GM23248 (cell line): ENCODE data around the gene EPDR1. TPM values are rescaled to one million over a fixed set of nuclear protein-coding genes. Genes with fewer than 3 reads are reported as not detected.

Source experiments
- DNase-seq: peaks from one replicate; pipeline ENCODE4 v3.0.0-alpha.2; 2015
- H2AFZ ChIP-seq: fragments of 200-600 bp; sonication (generic); 2 replicates; pipeline ENCODE4 v1.6.1; 2016; ENCODE audit warnings: antibody characterized with exemption
- H3F3A ChIP-seq: fragments of 200-600 bp; sonication (generic); 2 replicates; pipeline ENCODE4 v1.6.1; 2016; ENCODE audit warnings: mild to moderate bottlenecking, antibody characterized with exemption, mixed run types; ENCODE audit not compliant: insufficient read depth
- H3K27ac ChIP-seq: fragments of 200-600 bp; sonication (generic); 2 replicates; pipeline ENCODE4 v1.5.1; 2016; ENCODE audit warnings: mild to moderate bottlenecking
- H3K27me3 ChIP-seq: fragments of 200-600 bp; sonication (generic); replicated peaks from 2 replicates; pipeline ENCODE4 v1.6.1; 2016; ENCODE audit warnings: mild to moderate bottlenecking; ENCODE audit not compliant: insufficient read depth
- H3K36me3 ChIP-seq: fragments of 200-600 bp; sonication (generic); 2 replicates; pipeline ENCODE4 v1.6.1; 2016; ENCODE audit warnings: low read depth, mild to moderate bottlenecking
- H3K4me1 ChIP-seq: fragments of 200-600 bp; sonication (generic); 2 replicates; pipeline ENCODE4 v1.6.1; 2016; ENCODE audit warnings: mild to moderate bottlenecking; ENCODE audit not compliant: insufficient read depth
- H3K4me2 ChIP-seq: fragments of 200-600 bp; sonication (generic); one replicate; pipeline ENCODE4 v1.6.1; 2016; ENCODE audit warnings: mild to moderate bottlenecking; ENCODE audit not compliant: unreplicated experiment
- H3K4me3 ChIP-seq: fragments of 200-600 bp; sonication (generic); 2 replicates; pipeline ENCODE4 v1.5.1; 2016; ENCODE audit warnings: mild to moderate bottlenecking
- H3K79me2 ChIP-seq: fragments of 200-600 bp; sonication (generic); 2 replicates; pipeline ENCODE4 v1.6.1; 2016; ENCODE audit warnings: mild to moderate bottlenecking; ENCODE audit not compliant: insufficient read depth
- H3K9ac ChIP-seq: fragments of 200-600 bp; sonication (generic); 2 replicates; pipeline ENCODE4 v1.6.1; 2016; ENCODE audit warnings: mild to moderate bottlenecking
- H3K9me2 ChIP-seq: fragments of 200-600 bp; sonication (generic); 2 replicates; pipeline ENCODE4 v1.6.1; 2016; ENCODE audit warnings: mixed run types, mild to moderate bottlenecking, moderate library complexity; ENCODE audit not compliant: insufficient read depth
- H3K9me3 ChIP-seq: fragments of 200-600 bp; sonication (generic); one replicate; pipeline ENCODE4 v1.6.1; 2017; ENCODE audit warnings: low read depth
- H4K20me1 ChIP-seq: fragments of 200-600 bp; sonication (generic); 2 replicates; pipeline ENCODE4 v1.6.0; 2016; ENCODE audit not compliant: insufficient read depth
- EZH2 ChIP-seq: fragments of 200-600 bp; sonication (generic); IDR thresholded peaks from 2 replicates; pipeline ENCODE4 v1.6.1; 2018; ENCODE audit warnings: antibody characterized with exemption, mild to moderate bottlenecking; ENCODE audit not compliant: insufficient read depth, poor library complexity, severe bottlenecking
- EZH2phosphoT487 ChIP-seq: fragments of 200-600 bp; sonication (generic); IDR thresholded peaks from 2 replicates; pipeline ENCODE4 v1.6.1; 2018; ENCODE audit warnings: antibody characterized with exemption, moderate library complexity, mild to moderate bottlenecking, low read depth; ENCODE audit not compliant: insufficient read depth
- WGBS, 2 experiments: methylation state at CpG; one replicate each; pipeline ENCODE4 v1.1.6; 2015 to 2017; ENCODE audit warnings: low lambda C conversion rate in 2 of 2, low coverage in 1 of 2; ENCODE audit errors: missing lambda C conversion rate in 2 of 2; 5-methylcytosine and 5-hydroxymethylcytosine counted together
- in situ Hi-C: fragments of 300-500 bp; cut with MboI; formaldehyde crosslinking; loops from 2 replicates; pipeline ENCODE4 v1.15.0; 2020
- polyA plus RNA-seq: library from polyadenylated mRNA; unstranded; fragments of >200 nt; fragmentation: Nextera tagmentation; extraction: Ambion mirVana; gene quantifications from 2 replicates; pipeline ENCODE4 v1.2.1, GENCODE V29; 2016
- total RNA-seq: library from RNA; depleted of rRNA; stranded (reverse); fragments of >200 nt; shearing (Covaris generic); gene quantifications from 2 replicates; pipeline ENCODE4 v1.2.3, GENCODE V29; 2014

The EPDR1 gene
- total and polyA plus RNA-seq, 2 experiments from 2014 or later = 1.5 to 2.5 TPM

DNA sequence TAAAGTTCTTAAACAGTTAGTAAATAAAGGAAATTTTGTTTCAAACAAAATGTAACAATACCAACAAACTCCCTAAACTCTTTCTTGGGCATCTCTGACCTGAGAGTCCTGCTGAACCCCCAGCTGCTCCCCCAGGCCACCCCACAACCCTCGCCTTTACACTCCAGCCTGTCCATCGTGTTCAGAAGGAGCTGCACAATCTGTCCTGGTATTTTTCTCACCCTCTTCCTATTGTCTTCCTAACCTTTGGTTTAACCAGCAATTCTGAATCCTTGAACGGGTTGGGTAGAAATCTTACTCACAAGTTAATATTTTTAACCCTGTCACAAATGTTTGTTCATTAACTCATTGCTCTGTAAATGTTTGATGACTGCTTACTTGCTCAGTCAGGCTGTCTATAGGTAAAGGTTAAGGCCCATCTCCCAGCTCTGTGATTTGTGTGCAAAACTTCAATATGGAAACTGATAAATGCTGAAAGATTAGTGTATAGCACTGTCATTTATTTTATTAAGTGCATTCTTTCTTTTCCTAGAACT is 20.7 kb upstream of the EPDR1 start:
- no peaks in the 10 kb centered on the region for H3K9me3 ChIP-seq
- no peak for DNase-seq
- TF ChIP-seq EZH2phosphoT487 (no peak), EZH2 (no peak)
- in situ Hi-C loops = loop anchor here (25.0 kb wide), 1 partner anchor 438 kb away; no protein-coding TSS in a partner anchor
- no peaks in the 10 kb centered on the region for H3K36me3 ChIP-seq
- WGBS, 2 experiments = 16 to 17% methylated on average over 3 of the region's 3 CpGs
- H3K79me2 ChIP-seq = no peaks in the 10 kb centered on the region
- no peak overlapping the region for H3K27ac ChIP-seq
- no peak overlapping the region for H2AFZ ChIP-seq
- no peaks in the 10 kb centered on the region for H4K20me1 ChIP-seq
- H3F3A ChIP-seq = no peaks in the 10 kb centered on the region
- no peaks in the 10 kb centered on the region for H3K27me3 ChIP-seq
- no peaks in the 10 kb centered on the region for H3K9me2 ChIP-seq
- H3K4me1 ChIP-seq = peaks cover 9% of the 10 kb centered on the region; the same call in 1 of the 2 replicates
- H3K4me3 ChIP-seq = no peak overlapping the region
- H3K4me2 ChIP-seq = no peak overlapping the region
- no peak overlapping the region for H3K9ac ChIP-seq

DNA sequence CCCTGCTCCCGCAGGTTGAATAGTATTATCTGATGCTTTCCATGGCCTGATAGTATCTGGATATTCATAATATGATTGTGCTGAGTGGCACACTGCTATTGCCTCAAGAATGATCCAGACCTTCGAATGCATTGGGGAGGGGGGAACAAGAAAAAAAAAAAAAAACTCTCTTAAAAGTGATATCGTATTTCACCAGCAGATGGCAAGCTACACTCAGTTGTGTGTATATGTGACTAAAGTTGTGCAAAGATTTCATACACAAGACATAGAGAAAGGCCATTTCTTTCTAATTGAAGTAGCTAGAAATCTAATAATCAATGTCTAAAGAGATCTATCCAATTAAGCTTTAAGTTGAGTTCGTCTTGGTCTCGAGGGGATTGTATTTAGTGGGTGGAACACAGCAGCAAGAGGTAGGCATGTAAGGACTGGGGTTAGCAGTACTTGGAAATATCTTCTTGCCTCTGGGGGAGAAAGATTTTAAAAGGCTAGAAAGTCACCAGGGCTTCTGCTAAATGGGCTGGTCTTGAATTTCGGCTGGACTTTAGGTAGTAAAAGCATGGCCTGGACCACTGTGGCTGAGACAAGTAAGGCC is 19.1 kb upstream of the EPDR1 start:
- WGBS, 2 experiments = 7 to 8% methylated on average over 6 of the region's 6 CpGs
- Histone ChIP-seq H3K4me2 (no peak overlapping the region), H3K4me3 (no peak overlapping the region), H3K4me1 (peaks cover 9% of the 10 kb centered on the region; the same call in 1 of the 2 replicates), H4K20me1 (no peaks in the 10 kb centered on the region), H2AFZ (no peak overlapping the region), H3K79me2 (no peaks in the 10 kb centered on the region), H3K27ac (no peak overlapping the region), H3K27me3 (no peaks in the 10 kb centered on the region), H3K9me2 (no peaks in the 10 kb centered on the region), H3K9me3 (no peaks in the 10 kb centered on the region), H3F3A (no peaks in the 10 kb centered on the region), H3K36me3 (no peaks in the 10 kb centered on the region), H3K9ac (no peak overlapping the region)
- peak; percentile 42 for DNase-seq
- TF ChIP-seq EZH2phosphoT487 (no peak), EZH2 (no peak)
- in situ Hi-C loops = loop anchor here (25.0 kb wide), 1 partner anchor 436 kb away; no protein-coding TSS in a partner anchor

DNA sequence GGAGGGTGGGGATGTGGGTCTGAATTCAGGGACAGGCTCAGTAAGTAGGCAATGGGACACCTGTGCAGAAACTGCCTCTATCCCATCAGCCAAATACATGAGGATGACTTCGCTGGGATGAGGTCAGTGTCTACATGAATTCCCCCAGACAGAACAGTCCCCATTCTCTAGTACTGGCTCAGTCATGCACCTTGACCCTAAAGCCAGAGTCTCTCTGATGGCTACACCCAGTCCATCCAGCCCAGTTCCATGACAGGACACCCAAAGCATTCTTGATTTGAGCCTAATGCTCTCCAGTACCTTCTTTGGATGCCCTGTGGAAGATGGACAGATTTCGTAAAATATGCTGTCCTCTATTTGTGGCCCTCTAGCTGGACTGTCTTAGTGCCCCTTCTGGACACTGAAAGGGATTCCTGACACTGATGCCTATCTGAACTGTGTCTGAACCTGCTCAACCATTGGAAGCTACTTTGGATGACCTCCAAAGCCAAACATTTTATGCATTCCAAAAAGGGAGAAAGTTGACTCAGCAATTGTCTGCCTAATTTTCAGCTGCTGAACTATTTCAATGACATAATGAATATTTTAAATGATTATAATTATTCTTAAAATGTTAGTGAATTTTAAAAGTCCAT is 18.4 kb upstream of the EPDR1 start:
- Histone ChIP-seq H3K9me3 (no peaks in the 10 kb centered on the region), H3K4me2 (peak overlapping the region; percentile 9), H4K20me1 (no peaks in the 10 kb centered on the region), H3K4me1 (peaks cover 9% of the 10 kb centered on the region; the same call in 1 of the 2 replicates), H3K4me3 (no peak overlapping the region), H3F3A (no peaks in the 10 kb centered on the region), H3K79me2 (no peaks in the 10 kb centered on the region), H3K9ac (no peak overlapping the region), H3K9me2 (no peaks in the 10 kb centered on the region), H3K27me3 (no peaks in the 10 kb centered on the region), H2AFZ (no peak overlapping the region), H3K27ac (no peak overlapping the region), H3K36me3 (no peaks in the 10 kb centered on the region)
- in situ Hi-C loops = loop anchor here (25.0 kb wide), 1 partner anchor 435 kb away; no protein-coding TSS in a partner anchor
- DNase-seq = peak; percentile 55
- WGBS, 2 experiments = 30 to 43% methylated on average over 2 of the region's 2 CpGs
- TF ChIP-seq EZH2 = no peak
- no peak for TF ChIP-seq EZH2phosphoT487

DNA sequence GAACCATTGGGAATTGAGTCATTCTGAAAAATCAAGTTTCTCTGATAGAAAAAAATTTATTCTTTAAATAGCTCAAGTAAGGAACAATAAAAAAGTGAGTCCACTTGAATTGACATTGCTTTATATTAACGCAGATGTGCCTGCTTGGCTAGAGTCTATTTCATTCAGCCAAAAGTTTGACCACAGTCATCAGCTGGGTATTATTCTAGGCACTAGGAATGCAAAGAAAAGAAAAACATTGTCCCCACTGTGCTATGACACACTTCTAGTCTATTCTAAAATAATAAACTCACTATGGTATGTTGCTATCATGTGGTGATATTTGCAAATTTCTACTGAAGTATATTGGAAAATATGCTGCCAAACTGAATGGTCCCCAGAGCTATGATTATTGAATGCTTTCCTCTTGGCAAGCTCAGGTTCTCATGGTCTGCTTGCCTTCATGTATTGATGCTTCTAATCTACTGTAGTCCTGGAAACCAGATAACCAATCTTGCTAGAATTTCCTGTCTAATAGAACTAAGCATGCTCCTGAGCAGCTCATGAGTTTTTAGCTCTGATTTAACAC is 12.1 kb upstream of the EPDR1 start:
- Histone ChIP-seq H3K4me3 (no peak overlapping the region), H3K9ac (no peak overlapping the region), H4K20me1 (no peaks in the 10 kb centered on the region), H2AFZ (no peak overlapping the region), H3K27ac (peak overlapping the region; percentile 37), H3K4me1 (no peaks in the 10 kb centered on the region), H3K9me2 (no peaks in the 10 kb centered on the region), H3K27me3 (no peaks in the 10 kb centered on the region; the same call in 1 of the 2 replicates), H3F3A (no peaks in the 10 kb centered on the region; the same call in 1 of the 2 replicates), H3K4me2 (no peak overlapping the region), H3K9me3 (no peaks in the 10 kb centered on the region), H3K36me3 (no peaks in the 10 kb centered on the region), H3K79me2 (no peaks in the 10 kb centered on the region)
- in situ Hi-C loops = loop anchor here (25.0 kb wide), 1 partner anchor 429 kb away; no protein-coding TSS in a partner anchor
- TF ChIP-seq EZH2 (no peak), EZH2phosphoT487 (no peak)
- 54 to 56% methylated on average over 1 of the region's 1 CpG for WGBS, 2 experiments
- DNase-seq = peak; percentile 56
